Activated naive CD8-positive, alpha-beta T cell treated with anti-CD3 and anti-CD28 coated beads, Interleukin-2, amount 50 U/mL, for 24 hours (primary cell): ENCODE results near the gene MCTS1.
"Not testable (repeated sequence)": the region's sequence is repeated elsewhere in the genome, so short reads cannot be mapped to it uniquely, and the experiment has no call there.

Experiments used
- ATAC-seq: fragments of 150-1000 bp; cut with Tn5 transposase; one replicate; pipeline ENCODE4 v1.10.0; 2021
- DNase-seq: peaks from one replicate; pipeline ENCODE4 v3.0.0; 2021
- H3K27ac Mint-ChIP-seq: one replicate; pipeline ENCODE4 v1.8.0; 2021; ENCODE audit warnings: mild to moderate bottlenecking, mixed read lengths
- H3K27me3 Mint-ChIP-seq: one replicate; pipeline ENCODE4 v1.8.0; 2021; ENCODE audit warnings: mixed read lengths
- H3K36me3 Mint-ChIP-seq: one replicate; pipeline ENCODE4 v1.8.0; 2021; ENCODE audit warnings: low read depth, mixed read lengths
- H3K4me1 Mint-ChIP-seq: one replicate; pipeline ENCODE4 v1.8.0; 2021; ENCODE audit warnings: mixed read lengths
- H3K4me3 Mint-ChIP-seq: one replicate; pipeline ENCODE4 v1.8.0; 2021; ENCODE audit warnings: mild to moderate bottlenecking, moderate library complexity, mixed read lengths
- H3K9me3 Mint-ChIP-seq: one replicate; pipeline ENCODE4 v1.8.0; 2021; ENCODE audit warnings: mixed read lengths

The MCTS1 gene

DNA sequence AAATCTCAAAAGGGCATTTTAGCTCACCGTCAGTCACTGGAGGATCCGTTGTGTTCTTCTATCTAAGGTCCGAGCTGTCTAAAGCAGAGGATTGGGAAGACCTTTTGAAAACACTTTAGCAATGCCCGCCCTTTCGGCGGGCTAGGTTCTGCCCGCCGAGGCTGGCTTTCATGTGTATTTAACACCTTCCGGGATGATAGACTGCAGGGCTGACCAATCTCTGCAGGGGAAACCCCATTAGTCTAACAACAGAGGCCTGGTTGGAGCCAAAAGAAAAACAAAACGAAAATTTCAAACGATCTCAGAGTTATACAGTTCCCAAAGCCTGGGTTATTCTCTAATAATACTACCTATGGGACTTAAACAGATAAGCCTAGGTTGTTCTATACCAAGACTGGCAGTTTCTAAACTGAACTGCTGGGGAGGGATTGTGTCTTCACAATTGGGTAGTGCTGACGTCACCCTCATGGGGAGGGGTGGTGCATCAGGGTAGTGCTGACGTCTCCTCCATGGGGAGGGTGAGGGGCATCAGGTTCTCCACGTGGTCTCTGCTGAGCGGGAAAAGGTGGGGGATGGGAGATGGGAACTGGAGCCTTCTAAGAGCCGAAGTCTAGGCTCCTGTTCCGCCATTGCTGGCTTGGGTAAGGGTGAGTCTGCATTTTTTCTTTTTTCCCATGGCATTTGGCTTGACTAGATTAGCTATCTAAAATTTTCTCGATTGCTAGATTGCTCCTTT, 28.4 kb upstream of the MCTS1 start:
- H3K36me3 Mint-ChIP-seq, result no peaks in the 10 kb centered on the region
- no peaks in the 10 kb centered on the region for H3K9me3 Mint-ChIP-seq
- peaks cover 5% of the 10 kb centered on the region for H3K4me1 Mint-ChIP-seq
- DNase-seq (no peak), ATAC-seq (no peak)
- no peaks in the 10 kb centered on the region for H3K27me3 Mint-ChIP-seq
- H3K27ac Mint-ChIP-seq, result no peak overlapping the region
- no peak overlapping the region for H3K4me3 Mint-ChIP-seq

DNA sequence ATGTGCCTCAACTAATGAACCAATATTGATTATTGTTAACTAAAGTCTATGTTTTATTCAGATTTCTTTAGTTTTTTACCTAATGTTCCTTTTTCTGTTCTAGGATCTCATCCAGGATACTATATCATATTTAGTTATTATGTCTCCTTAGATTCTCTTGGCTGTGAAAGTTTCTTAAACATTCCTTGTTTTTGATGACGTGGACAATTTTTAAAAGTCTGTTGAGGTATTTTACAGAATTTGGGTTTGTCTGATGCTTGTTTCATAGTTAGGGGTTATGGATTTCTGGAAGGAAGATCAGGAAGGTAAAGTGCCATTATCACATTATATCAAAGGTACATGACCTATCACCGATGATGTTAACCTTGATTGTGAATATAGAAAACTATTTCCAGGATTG, 18.2 kb upstream of the MCTS1 start:
- H3K9me3 Mint-ChIP-seq, result no peaks in the 10 kb centered on the region
- H3K27me3 Mint-ChIP-seq, result no peaks in the 10 kb centered on the region
- no peak overlapping the region for H3K27ac Mint-ChIP-seq
- ATAC-seq (no peak), DNase-seq (no peak)
- H3K4me1 Mint-ChIP-seq, result peaks cover 4% of the 10 kb centered on the region
- H3K36me3 Mint-ChIP-seq, result no peaks in the 10 kb centered on the region
- no peak overlapping the region for H3K4me3 Mint-ChIP-seq

DNA sequence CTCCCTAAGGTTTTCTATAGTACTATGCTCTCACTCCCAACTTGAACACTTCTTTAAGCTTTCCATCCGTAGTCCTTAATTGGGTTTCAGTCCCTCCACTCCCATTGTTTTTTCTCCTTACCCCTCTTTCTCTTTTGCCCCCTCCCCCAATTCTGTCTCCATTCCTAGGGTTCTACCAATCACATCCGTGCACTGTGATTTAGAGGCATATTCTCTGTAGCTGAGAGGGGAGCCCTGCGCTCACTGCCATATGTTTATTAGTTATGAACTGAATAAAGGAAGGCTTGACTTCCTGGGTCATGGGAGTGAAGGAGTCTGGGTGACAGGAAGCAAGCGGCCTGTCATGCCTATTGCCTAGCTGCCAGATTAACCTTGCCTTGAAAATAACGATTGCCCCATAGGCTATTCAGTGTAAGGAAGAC, 471 bp downstream of the MCTS1 start:
- DNase-seq (peak; percentile 12), ATAC-seq (peak; percentile 52)
- Mint-ChIP-seq H3K27me3 (no peaks in the 10 kb centered on the region), H3K27ac (peak overlapping the region; percentile 95), H3K4me1 (peaks cover 11% of the 10 kb centered on the region), H3K36me3 (peaks cover 4% of the 10 kb centered on the region), H3K4me3 (peak overlapping the region; percentile 92), H3K9me3 (no peaks in the 10 kb centered on the region)

DNA sequence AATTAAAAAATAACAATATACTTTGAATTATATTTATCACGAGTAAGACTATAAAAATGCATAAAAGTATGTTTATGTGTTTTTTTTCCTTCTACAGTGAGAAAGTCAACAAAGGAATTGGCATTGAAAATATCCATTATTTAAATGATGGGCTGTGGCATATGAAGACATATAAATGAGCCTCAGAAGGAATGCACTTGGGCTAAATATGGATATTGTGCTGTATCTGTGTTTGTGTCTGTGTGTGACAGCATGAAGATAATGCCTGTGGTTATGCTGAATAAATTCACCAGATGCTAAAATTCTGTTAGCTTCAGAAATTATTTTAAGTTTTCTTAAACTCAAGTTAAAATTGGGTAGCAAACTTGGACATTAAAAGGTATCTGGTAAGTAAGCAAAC, 8.2 kb downstream of the MCTS1 start:
- ATAC-seq, result no peak
- peaks cover 15% of the 10 kb centered on the region for H3K36me3 Mint-ChIP-seq
- DNase-seq, result no peak
- no peaks in the 10 kb centered on the region for H3K4me1 Mint-ChIP-seq
- H3K9me3 Mint-ChIP-seq, result no peaks in the 10 kb centered on the region
- no peak overlapping the region for H3K4me3 Mint-ChIP-seq
- no peaks in the 10 kb centered on the region for H3K27me3 Mint-ChIP-seq
- H3K27ac Mint-ChIP-seq, result no peak overlapping the region

DNA sequence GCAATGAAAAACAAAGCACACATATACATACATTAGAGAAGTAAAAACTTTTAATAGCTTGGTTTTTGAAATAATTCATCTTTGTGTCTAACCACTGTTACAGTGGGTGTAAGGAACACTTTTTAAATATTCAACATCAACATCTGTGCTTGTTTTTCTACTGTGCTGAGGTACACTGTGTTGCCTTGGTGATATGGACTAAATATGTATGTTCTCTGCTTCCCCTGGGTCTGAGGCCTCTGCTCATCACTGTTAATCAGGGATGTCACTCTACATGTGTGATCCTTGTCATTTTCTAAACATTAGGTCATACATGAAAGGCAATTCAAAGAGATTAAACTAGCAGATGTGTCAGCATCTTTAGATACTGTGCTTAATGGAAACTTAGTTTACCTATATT, 10.9 kb downstream of the MCTS1 start:
- no peaks in the 10 kb centered on the region for H3K27me3 Mint-ChIP-seq

DNA sequence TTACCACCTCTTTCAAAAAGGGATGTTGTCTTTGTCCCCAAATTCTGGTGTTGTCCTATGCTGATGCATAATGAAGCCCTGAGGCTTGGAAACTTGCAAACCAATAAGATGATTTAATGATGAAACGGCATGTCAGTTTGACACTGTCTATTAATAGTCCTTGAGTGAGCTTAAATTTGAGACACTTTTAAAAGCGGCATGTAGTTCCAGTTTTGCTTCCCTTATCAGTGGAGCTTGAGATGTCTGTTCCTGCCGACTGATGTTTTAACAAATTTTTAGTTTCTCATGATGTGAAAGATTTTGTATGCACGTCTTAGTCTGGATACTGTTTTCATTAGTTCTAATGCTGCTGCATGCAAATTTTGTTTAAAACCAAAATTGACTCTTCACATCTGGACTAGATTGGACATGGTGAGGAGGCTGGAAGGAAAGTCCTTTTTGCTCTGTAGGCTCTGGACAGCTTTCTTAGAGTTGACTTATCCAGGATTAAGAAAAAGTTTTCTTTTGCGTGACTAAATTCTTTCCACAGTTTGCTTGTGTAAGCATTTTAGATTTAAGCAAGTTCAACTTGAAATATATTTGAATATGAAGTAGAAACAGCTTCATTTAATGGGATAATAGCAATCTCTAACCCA, 14.2 kb downstream of the MCTS1 start:
- peaks cover 15% of the 10 kb centered on the region for H3K4me1 Mint-ChIP-seq
- H3K9me3 Mint-ChIP-seq, result no peaks in the 10 kb centered on the region
- ATAC-seq, result no peak
- H3K36me3 Mint-ChIP-seq, result peaks cover 23% of the 10 kb centered on the region
- DNase-seq, result no peak
- no peak overlapping the region for H3K4me3 Mint-ChIP-seq
- H3K27me3 Mint-ChIP-seq, result no peaks in the 10 kb centered on the region
- no peak overlapping the region for H3K27ac Mint-ChIP-seq

More for the DNA sequence above, 10.9 kb downstream of the MCTS1 start:
- peaks cover 14% of the 10 kb centered on the region for H3K4me1 Mint-ChIP-seq
- no peak for ATAC-seq
- no peak overlapping the region for H3K27ac Mint-ChIP-seq
- H3K36me3 Mint-ChIP-seq, result peaks cover 17% of the 10 kb centered on the region
- no peak overlapping the region for H3K4me3 Mint-ChIP-seq
- no peaks in the 10 kb centered on the region for H3K9me3 Mint-ChIP-seq
- DNase-seq, result no peak

DNA sequence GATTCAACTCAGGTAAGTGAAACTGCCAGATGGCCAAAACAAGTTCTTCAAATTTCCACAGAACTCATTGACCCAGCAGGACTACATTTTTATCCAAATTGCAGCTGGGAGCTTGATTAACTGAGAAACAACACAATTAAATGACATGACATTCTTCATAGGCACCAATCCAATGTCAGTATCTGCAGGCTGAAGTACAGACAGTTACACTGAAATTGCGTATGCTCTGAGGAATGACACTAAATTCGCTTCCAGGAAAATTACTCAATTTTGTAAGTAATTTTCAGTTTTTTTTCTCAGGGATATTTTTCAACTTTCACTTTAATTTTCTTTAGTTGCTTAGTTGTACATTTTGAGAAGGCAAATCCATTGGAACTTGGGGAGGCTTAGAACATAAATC, 21.5 kb downstream of the MCTS1 start:
- DNase-seq, result no peak
- Mint-ChIP-seq H3K9me3 (no peaks in the 10 kb centered on the region), H3K36me3 (peaks cover 14% of the 10 kb centered on the region), H3K27ac (no peak overlapping the region), H3K4me1 (peaks cover 23% of the 10 kb centered on the region), H3K27me3 (no peaks in the 10 kb centered on the region), H3K4me3 (no peak overlapping the region)
- no peak for ATAC-seq

DNA sequence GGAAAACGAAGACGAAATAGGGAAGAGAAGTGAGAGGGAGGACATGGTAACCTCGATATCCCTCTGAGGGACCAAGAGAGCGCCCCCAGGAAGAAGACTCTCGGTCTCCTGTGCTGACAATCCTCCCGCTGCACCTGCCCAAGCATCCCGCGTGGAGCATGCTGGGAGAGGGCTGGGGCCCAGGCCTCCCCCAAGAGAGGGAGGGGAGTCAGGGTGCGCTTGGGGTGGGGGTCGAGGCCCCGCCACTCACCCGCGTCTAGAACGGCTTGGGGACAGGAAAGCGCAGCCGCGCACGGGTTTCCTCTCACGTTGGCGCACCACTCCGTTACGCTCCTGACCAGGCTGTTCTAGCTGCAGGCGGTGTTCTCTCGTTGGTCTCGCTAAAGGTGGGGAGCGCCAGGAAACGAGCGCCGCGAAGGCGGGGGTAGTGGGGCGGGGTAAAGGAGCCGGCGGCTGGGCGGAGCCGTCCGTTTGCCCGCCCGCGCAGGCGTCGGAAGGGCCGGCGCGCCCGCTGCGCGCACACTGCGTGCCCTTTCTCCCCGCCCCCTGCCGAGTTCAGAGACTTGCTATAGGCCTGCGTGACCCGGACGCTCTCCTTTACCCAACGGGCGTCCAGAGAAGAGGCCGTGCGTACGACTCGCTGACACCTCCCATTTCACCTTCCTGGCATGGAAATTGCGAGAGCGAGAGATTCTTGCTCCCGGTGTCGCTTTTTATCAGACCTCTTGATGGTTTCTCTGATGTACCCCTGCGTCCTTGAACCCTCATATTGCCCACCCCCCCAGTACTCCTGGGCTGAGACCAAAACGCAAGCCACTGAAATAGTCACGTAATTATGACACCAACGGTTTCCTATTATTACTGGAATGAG, 26.0 kb downstream of the MCTS1 start, which contains the start of gene C1GALT1C1:
Gene C1GALT1C1 (minus strand): TSS at position 388 of the 871 bp plus-strand sequence. CDS start 2,888 bp downstream, outside the sequence.
- DNase-seq (peak; percentile 87), ATAC-seq (peak; percentile 97)
- Mint-ChIP-seq H3K27me3 (no peaks in the 10 kb centered on the region), H3K4me1 (peaks cover 24% of the 10 kb centered on the region), H3K4me3 (peak within 1 kb of the TSS; percentile 92), H3K27ac (peak within 1 kb of the TSS; percentile 98), H3K9me3 (no peaks in the 10 kb centered on the region), H3K36me3 (peaks cover 2% of the 10 kb centered on the region)

DNA sequence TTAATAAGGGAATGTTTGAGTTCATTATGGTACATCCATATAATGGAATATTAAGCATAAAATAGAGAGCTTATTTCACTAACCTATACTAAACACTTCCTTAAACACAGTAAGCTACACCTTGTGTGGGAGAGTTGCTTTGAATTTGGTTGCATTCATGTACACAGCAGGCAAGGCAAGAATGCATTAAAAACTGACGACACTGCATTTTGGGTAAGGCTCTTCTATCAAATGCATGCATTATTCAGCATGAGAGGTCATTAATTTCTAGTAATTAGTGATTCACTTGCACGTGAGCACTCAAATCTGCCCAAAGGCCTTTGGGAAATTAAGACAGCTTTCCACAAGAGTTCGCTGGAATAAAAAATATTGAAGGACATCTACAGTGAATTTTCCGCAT, 34.7 kb downstream of the MCTS1 start:
- DNase-seq, result no peak
- H3K36me3 Mint-ChIP-seq, result no peaks in the 10 kb centered on the region
- H3K27me3 Mint-ChIP-seq, result no peaks in the 10 kb centered on the region
- no peaks in the 10 kb centered on the region for H3K4me1 Mint-ChIP-seq
- H3K27ac Mint-ChIP-seq, result no peak overlapping the region
- no peak for ATAC-seq
- no peak overlapping the region for H3K4me3 Mint-ChIP-seq
- no peaks in the 10 kb centered on the region for H3K9me3 Mint-ChIP-seq

DNA sequence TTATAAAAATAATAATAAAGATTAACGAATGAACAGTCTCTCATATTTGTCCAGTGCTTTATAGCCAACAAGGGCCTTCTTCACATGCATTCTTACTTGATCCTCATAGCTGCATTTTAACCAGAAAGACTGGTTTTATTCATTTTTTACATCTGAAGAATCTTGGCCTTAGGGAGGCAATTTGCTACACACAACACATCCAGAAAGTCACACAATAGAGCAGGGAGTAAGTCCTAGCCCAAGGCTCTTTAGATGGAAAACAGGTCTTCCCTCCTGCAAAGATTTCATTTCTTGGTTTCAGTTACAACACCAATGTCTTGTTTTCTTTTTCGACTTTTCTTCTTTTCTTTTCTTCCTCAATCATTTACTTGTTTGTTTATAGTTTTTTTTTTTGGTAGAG, 39.0 kb downstream of the MCTS1 start:
- H3K4me1 Mint-ChIP-seq, result no peaks in the 10 kb centered on the region
- no peak overlapping the region for H3K4me3 Mint-ChIP-seq
- no peaks in the 10 kb centered on the region for H3K36me3 Mint-ChIP-seq
- H3K9me3 Mint-ChIP-seq, result no peaks in the 10 kb centered on the region
- H3K27me3 Mint-ChIP-seq, result no peaks in the 10 kb centered on the region
- ATAC-seq (no peak), DNase-seq (no peak)
- H3K27ac Mint-ChIP-seq, result no peak overlapping the region

DNA sequence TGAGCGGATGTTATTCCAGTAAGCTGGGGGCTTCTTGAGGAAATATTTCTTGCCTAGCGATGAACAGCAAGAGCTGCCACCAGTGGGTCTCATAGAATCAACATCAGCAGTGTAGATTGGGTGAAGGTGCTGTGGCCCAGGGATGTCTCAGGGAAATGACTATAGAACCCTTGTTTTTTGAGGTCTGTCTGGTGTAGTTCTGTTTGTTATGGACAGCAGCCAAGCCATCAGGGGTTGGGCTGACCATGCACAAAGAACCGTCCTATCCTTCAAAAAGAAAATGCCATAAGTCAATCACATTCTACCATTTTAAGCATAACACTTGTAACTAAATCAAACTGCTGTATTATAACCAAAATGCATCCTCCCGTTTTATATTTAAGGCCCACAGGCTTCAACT, 43.2 kb downstream of the MCTS1 start:
- Mint-ChIP-seq H3K9me3 (no peaks in the 10 kb centered on the region), H3K27me3 (no peaks in the 10 kb centered on the region), H3K27ac (no peak overlapping the region), H3K4me1 (peaks cover 7% of the 10 kb centered on the region), H3K36me3 (no peaks in the 10 kb centered on the region), H3K4me3 (no peak overlapping the region)
- DNase-seq (no peak), ATAC-seq (no peak)

DNA sequence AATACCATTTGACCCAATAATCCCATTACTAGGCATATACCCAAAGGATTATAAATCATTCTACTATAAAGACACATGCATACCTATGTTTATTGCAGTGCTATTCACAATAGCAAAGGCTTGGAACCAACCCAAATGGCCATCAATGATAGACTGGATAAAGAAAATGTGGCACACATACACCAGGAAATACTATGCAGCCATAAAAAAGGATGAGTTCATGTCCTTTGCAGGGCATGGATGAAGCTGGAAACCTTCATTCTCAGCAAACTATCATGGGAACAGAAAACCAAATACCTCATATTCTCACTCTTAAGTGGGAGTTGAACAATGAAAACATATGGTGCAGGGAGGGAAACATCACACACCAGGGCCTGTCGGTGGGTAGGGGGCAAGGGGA, 48.4 kb downstream of the MCTS1 start:
- H3K4me1 Mint-ChIP-seq, result peaks cover 12% of the 10 kb centered on the region
- not testable (repeated sequence) for H3K9me3 Mint-ChIP-seq, H3K27ac Mint-ChIP-seq, H3K4me3 Mint-ChIP-seq, ATAC-seq, H3K27me3 Mint-ChIP-seq, DNase-seq, H3K36me3 Mint-ChIP-seq

DNA sequence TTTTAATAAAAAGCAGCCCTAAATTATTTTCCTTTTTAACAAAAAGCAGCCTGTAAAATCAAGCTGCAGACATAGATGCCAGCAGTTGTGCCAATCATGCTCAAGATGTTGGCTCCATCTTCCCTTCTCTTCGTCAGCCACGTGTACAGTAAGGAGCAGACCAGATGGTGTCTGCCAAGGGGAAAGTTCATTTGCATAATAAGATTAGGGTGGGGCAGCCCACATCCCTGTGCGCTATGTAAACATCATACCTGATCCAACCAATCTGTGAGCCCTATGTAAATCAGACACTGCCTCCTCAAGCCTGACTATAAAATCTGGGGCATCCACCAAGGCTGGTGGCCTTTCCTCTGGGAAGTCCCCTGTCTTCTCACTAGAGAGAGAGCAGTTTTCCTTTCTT, 49.1 kb downstream of the MCTS1 start:
- Mint-ChIP-seq H3K9me3 (no peaks in the 10 kb centered on the region), H3K27me3 (no peaks in the 10 kb centered on the region), H3K4me1 (peaks cover 12% of the 10 kb centered on the region), H3K4me3 (no peak overlapping the region), H3K36me3 (no peaks in the 10 kb centered on the region), H3K27ac (no peak overlapping the region)
- ATAC-seq (no peak), DNase-seq (no peak)

DNA sequence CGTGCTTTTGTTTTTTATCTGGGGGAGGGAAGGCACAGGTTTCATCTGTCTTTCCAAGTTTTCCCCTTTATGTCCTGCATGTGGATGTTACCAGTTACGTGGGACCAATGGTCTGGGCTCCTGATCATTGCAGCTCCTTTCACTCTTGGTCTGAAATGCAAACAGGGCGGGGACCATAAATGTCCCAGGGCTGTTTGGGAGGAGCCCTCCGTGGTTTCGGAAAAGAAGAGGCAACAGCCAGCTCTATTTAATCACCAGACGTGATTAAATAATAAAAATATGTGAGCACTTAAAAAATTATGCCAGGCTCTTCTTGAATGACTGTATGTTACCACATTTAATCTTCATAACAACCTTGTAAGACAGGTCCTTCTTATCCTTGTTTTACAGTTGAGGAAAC, 56.7 kb downstream of the MCTS1 start:
- Mint-ChIP-seq H3K27me3 (no peaks in the 10 kb centered on the region), H3K4me1 (peaks cover 7% of the 10 kb centered on the region), H3K4me3 (no peak overlapping the region)

More for the DNA sequence above, 56.7 kb downstream of the MCTS1 start:
- Mint-ChIP-seq H3K27ac (no peak overlapping the region), H3K9me3 (no peaks in the 10 kb centered on the region), H3K36me3 (no peaks in the 10 kb centered on the region)
- DNase-seq (no peak), ATAC-seq (no peak)
